Caco-2 (cell line): ENCODE results near the gene RPE65. TPM values are rescaled to one million over a fixed set of nuclear protein-coding genes. Genes with fewer than 3 reads are reported as not detected.

ENCODE experiments used
- BruUV-seq: library from RNA; stranded (reverse); fragments of 400-500 nt; replicated peaks from 2 replicates; lab custom pipeline; 2021; lab: Mats Ljungman, UMichigan
- CTCF ChIA-PET: fragments of 300-600 bp; sonication (Branson Sonifier 250); formaldehyde crosslinking; loops from one replicate; lab custom pipeline; 2022; ENCODE audit warnings: antibody characterized with exemption; lab: Charles Lee
- POLR2A ChIA-PET: fragments of 300-600 bp; sonication (Branson Sonifier 250); formaldehyde crosslinking; loops from one replicate; lab custom pipeline; 2022; ENCODE audit warnings: antibody characterized with exemption; lab: Charles Lee
- DNase-seq, 2 experiments: peaks; one replicate each; pipeline versions ENCODE4 v3.0.0 to v3.0.0-alpha.2; 2020 to 2022
- H3K27me3 ChIP-seq: replicated peaks from 2 replicates; pipeline ENCODE4 v1.6.0; 2011; ENCODE audit warnings: low read length; ENCODE audit not compliant: control insufficient read depth, insufficient read depth
- H3K36me3 ChIP-seq: 2 replicates; pipeline ENCODE4 v1.5.1; 2011; ENCODE audit warnings: low read length; ENCODE audit not compliant: control insufficient read depth, insufficient read depth
- H3K4me1 ChIP-seq: fragments of 250-450 bp; sonication (Bioruptor Pico); 2 replicates; pipeline ENCODE4 v1.5.1; 2020; ENCODE audit warnings: mild to moderate bottlenecking
- H3K4me3 ChIP-seq: 2 replicates; pipeline ENCODE4 v1.5.1; 2011; ENCODE audit warnings: low read depth, mild to moderate bottlenecking, control low read depth, low read length
- H3K9me3 ChIP-seq: fragments of 250-450 bp; sonication (Bioruptor Pico); 2 replicates; pipeline ENCODE4 v1.5.1; 2020; ENCODE audit warnings: mild to moderate bottlenecking, moderate library complexity
- H3K27ac Mint-ChIP-seq: one replicate; pipeline ENCODE4 v1.8.0; 2022; ENCODE audit warnings: mixed read lengths; ENCODE audit not compliant: unreplicated experiment
- H3K27me3 Mint-ChIP-seq: one replicate; pipeline ENCODE4 v1.8.0; 2022; ENCODE audit warnings: mixed read lengths; ENCODE audit not compliant: insufficient read depth, unreplicated experiment
- H3K36me3 Mint-ChIP-seq: one replicate; pipeline ENCODE4 v1.8.0; 2022; ENCODE audit warnings: mild to moderate bottlenecking, mixed read lengths; ENCODE audit not compliant: insufficient read depth, unreplicated experiment
- H3K4me1 Mint-ChIP-seq: one replicate; pipeline ENCODE4 v1.8.0; 2022; ENCODE audit warnings: low read depth, mixed read lengths; ENCODE audit not compliant: unreplicated experiment
- H3K4me3 Mint-ChIP-seq: one replicate; pipeline ENCODE4 v1.8.0; 2022; ENCODE audit warnings: mild to moderate bottlenecking, moderate library complexity, mixed read lengths; ENCODE audit not compliant: unreplicated experiment
- H3K9me3 Mint-ChIP-seq: one replicate; pipeline ENCODE4 v1.8.0; 2022; ENCODE audit warnings: mixed read lengths; ENCODE audit not compliant: unreplicated experiment
- CTCF ChIP-seq, 2 experiments: fragments of 200-600 bp in 1 of 2; IDR thresholded peaks; 1 replicate in 1 of 2; 2 replicates in 1 of 2; pipeline versions ENCODE4 v1.5.1 to v1.8.0; 2011 to 2022; ENCODE audit warnings: antibody characterized with exemption in 1 of 2, control low read depth in 1 of 2, inconsistent platforms in 1 of 2, low read depth in 1 of 2, low read length in 1 of 2, mild to moderate bottlenecking in 1 of 2, moderate library complexity in 1 of 2; ENCODE audit not compliant: insufficient read depth in 1 of 2, severe bottlenecking in 1 of 2, unreplicated experiment in 1 of 2
- intact Hi-C: fragments of 100-400 bp; cut with micrococcal nuclease; formaldehyde crosslinking; loops from one replicate; pipeline ENCODE4 v1.10.0; 2022; ENCODE audit not compliant: unreplicated experiment
- total RNA-seq: library from RNA; stranded (reverse); gene quantifications from 2 replicates; pipeline ENCODE4 v1.2.3, GENCODE V29; 2022

The RPE65 gene
- total RNA-seq, 1 experiment from 2014 or later, result not detected

DNA sequence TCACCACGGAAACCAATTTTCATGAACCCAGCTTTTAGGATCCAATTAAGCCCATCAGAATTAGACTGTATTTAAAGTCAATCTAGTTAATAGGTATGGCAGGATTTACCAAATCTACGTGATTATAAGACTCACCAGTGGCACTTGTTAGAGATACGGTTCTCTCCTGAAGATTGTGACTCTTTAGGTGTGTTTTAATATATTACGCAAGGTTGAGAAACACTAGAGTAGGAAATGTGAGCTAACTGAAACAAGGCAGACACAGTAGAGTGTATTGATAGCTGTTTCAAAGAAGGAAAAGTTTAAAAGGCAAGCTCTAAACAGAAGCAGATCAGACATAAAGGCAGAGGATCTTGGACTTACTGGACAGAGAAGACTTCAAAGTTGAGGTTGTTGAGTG lies 11.2 kb upstream of the RPE65 start:
- Mint-ChIP-seq H3K9me3 (peaks cover 10% of the 10 kb centered on the region), H3K36me3 (no peaks in the 10 kb centered on the region), H3K4me1 (peaks cover 11% of the 10 kb centered on the region), H3K27ac (no peak overlapping the region), H3K27me3 (no peaks in the 10 kb centered on the region), H3K4me3 (no peak overlapping the region)
- no TSS peak for BruUV-seq
- Histone ChIP-seq H3K4me1 (no peaks in the 10 kb centered on the region), H3K9me3 (no peaks in the 10 kb centered on the region), H3K36me3 (no peaks in the 10 kb centered on the region), H3K27me3 (no peaks in the 10 kb centered on the region), H3K4me3 (no peak overlapping the region)
- intact Hi-C loops, result no loop called here
- no peak for DNase-seq
- ChIA-PET POLR2A (no interaction called here), CTCF (no interaction called here)
- no peak for TF ChIP-seq CTCF (IDR thresholded peaks at IDR 0.05; ENCODE audit: insufficient read depth in 1 of 2, low read depth in 1 of 2, low read length in 1 of 2, severe bottlenecking in 1 of 2, unreplicated experiment in 1 of 2)

DNA sequence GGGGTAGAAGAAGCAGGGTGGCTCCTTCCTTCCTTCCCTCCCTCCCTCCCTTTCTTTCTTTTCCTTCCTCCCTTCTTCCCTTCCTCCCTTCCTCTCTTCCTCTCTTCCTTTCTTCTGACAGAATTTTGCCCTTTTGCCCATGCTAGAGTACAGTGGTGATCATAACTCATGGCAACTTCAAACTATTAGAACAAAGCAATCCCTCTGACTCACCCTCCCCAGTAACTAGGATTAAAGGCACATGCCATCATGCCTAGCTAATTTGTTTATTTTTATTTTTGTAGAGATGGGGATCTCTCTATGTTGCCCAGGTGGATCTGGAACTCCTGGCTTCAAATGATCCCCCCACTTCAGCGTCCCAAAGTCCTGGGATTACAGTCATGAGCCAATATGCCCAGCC lies 10.0 kb upstream of the RPE65 start:
- intact Hi-C loops, result no loop called here
- ChIA-PET CTCF (no interaction called here), POLR2A (no interaction called here)
- Histone ChIP-seq H3K36me3 (no peaks in the 10 kb centered on the region), H3K4me3 (no peak overlapping the region), H3K27me3 (no peaks in the 10 kb centered on the region), H3K4me1 (no peaks in the 10 kb centered on the region), H3K9me3 (no peaks in the 10 kb centered on the region)
- no peaks in the 10 kb centered on the region for H3K36me3 Mint-ChIP-seq
- no TSS peak for BruUV-seq
- no peaks in the 10 kb centered on the region for H3K27me3 Mint-ChIP-seq
- no peak for DNase-seq
- H3K4me1 Mint-ChIP-seq, result peaks cover 5% of the 10 kb centered on the region
- peaks cover 10% of the 10 kb centered on the region for H3K9me3 Mint-ChIP-seq
- TF ChIP-seq CTCF (IDR thresholded peaks at IDR 0.05; ENCODE audit: insufficient read depth in 1 of 2, low read depth in 1 of 2, low read length in 1 of 2, severe bottlenecking in 1 of 2, unreplicated experiment in 1 of 2), result no peak
- no peak overlapping the region for H3K27ac Mint-ChIP-seq
- H3K4me3 Mint-ChIP-seq, result no peak overlapping the region

- H3K9me3 Mint-ChIP-seq, result peaks cover 10% of the 10 kb centered on the region
- ChIA-PET CTCF (no interaction called here), POLR2A (no interaction called here)
- no peak overlapping the region for H3K27ac Mint-ChIP-seq
- no peak overlapping the region for H3K4me3 ChIP-seq
- DNase-seq, result no peak
- H3K36me3 ChIP-seq, result no peaks in the 10 kb centered on the region
- H3K27me3 Mint-ChIP-seq, result no peaks in the 10 kb centered on the region
- no peak for TF ChIP-seq CTCF (IDR thresholded peaks at IDR 0.05; ENCODE audit: insufficient read depth in 1 of 2, low read depth in 1 of 2, low read length in 1 of 2, severe bottlenecking in 1 of 2, unreplicated experiment in 1 of 2)
- H3K9me3 ChIP-seq, result no peaks in the 10 kb centered on the region
- H3K4me1 ChIP-seq, result no peaks in the 10 kb centered on the region
- intact Hi-C loops, result no loop called here
- no peak overlapping the region for H3K4me3 Mint-ChIP-seq
- no peaks in the 10 kb centered on the region for H3K4me1 Mint-ChIP-seq
- BruUV-seq, result no TSS peak
- H3K36me3 Mint-ChIP-seq, result no peaks in the 10 kb centered on the region
- H3K27me3 ChIP-seq, result no peaks in the 10 kb centered on the region
Measured at GRCh38 chr1:68459091-68459490, 9.3 kb upstream of the RPE65 start.
